Measurements from ENCODE around the gene SUPV3L1.

DNA sequence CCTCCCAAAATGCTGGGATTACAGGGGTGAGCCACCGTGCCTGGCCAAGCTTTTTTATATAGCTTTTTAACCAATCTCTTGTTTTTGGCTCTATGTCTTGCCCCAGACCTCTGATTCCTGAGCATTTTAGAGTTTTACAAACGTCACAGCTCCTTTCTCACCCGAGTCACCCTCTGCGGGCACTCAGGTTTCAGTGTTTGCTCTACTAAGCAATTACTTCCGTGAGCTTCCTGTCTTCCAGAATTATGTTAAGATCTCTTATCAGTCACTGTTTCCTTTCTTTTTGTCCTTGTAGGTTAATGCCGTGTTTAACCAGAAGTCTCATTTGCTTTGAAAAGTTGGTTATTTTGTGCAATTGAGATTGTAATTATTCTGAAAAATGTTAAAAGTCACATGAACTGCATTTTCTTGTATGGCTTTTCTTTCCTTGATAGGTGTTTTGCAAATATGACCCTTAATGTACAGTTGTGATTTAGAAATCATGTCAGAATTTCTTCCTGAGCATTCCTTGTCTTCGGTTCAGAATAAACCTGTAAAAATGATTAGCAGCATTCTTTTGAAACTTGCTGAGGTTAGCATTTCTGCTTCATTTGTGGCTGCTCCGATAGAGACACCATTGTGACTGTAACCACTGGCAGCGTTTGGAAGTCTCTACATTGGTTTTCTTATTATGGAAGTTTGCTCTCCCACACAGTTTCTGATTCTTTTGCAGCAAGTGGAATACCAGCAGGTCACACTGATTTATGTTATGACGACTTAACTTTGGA is 35.6 kb downstream of the SUPV3L1 start:
- TF ChIP-seq, protein P1, sequence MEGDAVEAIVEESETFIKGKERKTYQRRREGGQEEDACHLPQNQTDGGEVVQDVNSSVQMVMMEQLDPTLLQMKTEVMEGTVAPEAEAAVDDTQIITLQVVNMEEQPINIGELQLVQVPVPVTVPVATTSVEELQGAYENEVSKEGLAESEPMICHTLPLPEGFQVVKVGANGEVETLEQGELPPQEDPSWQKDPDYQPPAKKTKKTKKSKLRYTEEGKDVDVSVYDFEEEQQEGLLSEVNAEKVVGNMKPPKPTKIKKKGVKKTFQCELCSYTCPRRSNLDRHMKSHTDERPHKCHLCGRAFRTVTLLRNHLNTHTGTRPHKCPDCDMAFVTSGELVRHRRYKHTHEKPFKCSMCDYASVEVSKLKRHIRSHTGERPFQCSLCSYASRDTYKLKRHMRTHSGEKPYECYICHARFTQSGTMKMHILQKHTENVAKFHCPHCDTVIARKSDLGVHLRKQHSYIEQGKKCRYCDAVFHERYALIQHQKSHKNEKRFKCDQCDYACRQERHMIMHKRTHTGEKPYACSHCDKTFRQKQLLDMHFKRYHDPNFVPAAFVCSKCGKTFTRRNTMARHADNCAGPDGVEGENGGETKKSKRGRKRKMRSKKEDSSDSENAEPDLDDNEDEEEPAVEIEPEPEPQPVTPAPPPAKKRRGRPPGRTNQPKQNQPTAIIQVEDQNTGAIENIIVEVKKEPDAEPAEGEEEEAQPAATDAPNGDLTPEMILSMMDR (IDR thresholded peaks at IDR 0.05): no peak
- TF ChIP-seq POLR2A (IDR thresholded peaks at IDR 0.05): no peak
